Sigmoid colon (tissue), 7 donors: ENCODE results near the gene LITAFD. TPM values are rescaled to one million over a fixed set of nuclear protein-coding genes. Genes with fewer than 3 reads are reported as not detected.

Experiments
- DNase-seq: peaks from one replicate; pipeline ENCODE4 v3.0.0-alpha.2; 2019
- H3K27ac ChIP-seq, 4 donors: fragments of 200-600 bp; sonication (generic); one replicate each; pipeline ENCODE4 v1.5.1; 2016 to 2019; ENCODE audit warnings: mild to moderate bottlenecking in 1 of 4
- H3K27me3 ChIP-seq, 3 donors: fragments of 200-600 bp; sonication (generic); one replicate each; pipeline ENCODE4 v1.5.1; 2019; ENCODE audit warnings: mild to moderate bottlenecking in 1 of 3
- H3K36me3 ChIP-seq, 4 donors: fragments of 200-600 bp; sonication (generic); one replicate each; pipeline ENCODE4 v1.5.1; 2016 to 2019
- H3K4me1 ChIP-seq, 4 donors: fragments of 200-600 bp; sonication (generic); one replicate each; pipeline ENCODE4 v1.5.1; 2017 to 2019
- H3K4me3 ChIP-seq, 4 donors: fragments of 200-600 bp; sonication (generic); one replicate each; pipeline ENCODE4 v1.5.1; 2017 to 2019; ENCODE audit warnings: mild to moderate bottlenecking in 2 of 4, moderate library complexity in 1 of 4
- H3K9me3 ChIP-seq, 4 donors: fragments of 200-600 bp in 3 of 4; sonication (generic) in 3 of 4; one replicate each; pipeline versions ENCODE4 v1.5.1 to v1.6.1; 2013 to 2019
- CTCF ChIP-seq, 4 experiments: fragments of 450-650 bp in 3 of 4; fragments of 200-600 bp in 1 of 4; IDR thresholded peaks; one replicate each; pipeline ENCODE4 v1.5.1; 2016 to 2019; ENCODE audit warnings: antibody characterized with exemption in 4 of 4, mild to moderate bottlenecking in 3 of 4, moderate library complexity in 2 of 4
- EP300 ChIP-seq, 4 donors: sonication (generic); formaldehyde crosslinking; IDR thresholded peaks; one replicate each; pipeline ENCODE4 v1.6.1; 2017; ENCODE audit warnings: antibody characterized with exemption in 4 of 4
- POLR2A ChIP-seq, 2 donors: fragments of 450-650 bp; IDR thresholded peaks; one replicate each; pipeline ENCODE4 v1.6.1; 2016; ENCODE audit warnings: antibody characterized with exemption in 2 of 2, mild to moderate bottlenecking in 2 of 2, moderate library complexity in 2 of 2
- POLR2AphosphoS5 ChIP-seq, 4 donors: sonication (generic); formaldehyde crosslinking; IDR thresholded peaks; one replicate each; pipeline ENCODE4 v1.6.1; 2017; ENCODE audit warnings: antibody characterized with exemption in 4 of 4
- WGBS, 2 donors: extraction: QIAGEN DNeasy Blood & Tissue Kit; methylation state at CpG; one replicate each; pipeline ENCODE4 v1.1.7; 2013; 5-methylcytosine and 5-hydroxymethylcytosine counted together
- intact Hi-C: fragments of 100-400 bp; cut with DNase I; formaldehyde crosslinking; loops from one replicate; pipeline ENCODE4 v1.15.1; 2023
- polyA plus RNA-seq, 3 donors: library from polyadenylated mRNA; stranded (reverse); fragments of 200-250 nt; gene quantifications; one replicate each; pipeline ENCODE4 v1.2.3, GENCODE V29; 2013
- total RNA-seq, 4 donors: library from RNA; depleted of rRNA; stranded (reverse); fragments of >200 nt; gene quantifications; one replicate each; pipeline ENCODE4 v1.1.0, GENCODE V29; 2016
- donor health status: healthy with polysubstance abuse.
- donor health status: Bipolar disorder and iron deficiency.
- donor health status: healthy.

The LITAFD gene
- total and polyA plus RNA-seq, 7 donors: not detected

- H3K36me3 ChIP-seq: peaks cover 0 to 36% (median 9%) of the 10 kb centered on the region in 4 donors
- 92 to 94% methylated on average over 11 of the region's 11 CpGs for WGBS, 2 donors
- H3K4me1 ChIP-seq: no peaks in the 10 kb centered on the region
- H3K27me3 ChIP-seq: no peaks in the 10 kb centered on the region
- intact Hi-C loops: no loop called here
- H3K9me3 ChIP-seq: no peaks in the 10 kb centered on the region
- no peak overlapping the region for H3K4me3 ChIP-seq
- peak; percentile 55 for DNase-seq
- TF ChIP-seq EP300 (IDR thresholded peaks at IDR 0.05) (no peak), CTCF (IDR thresholded peaks at IDR 0.05) (no peak), POLR2AphosphoS5 (IDR thresholded peaks at IDR 0.05) (no peak), POLR2A (IDR thresholded peaks at IDR 0.05) (no peak)
- no peak overlapping the region for H3K27ac ChIP-seq
Measured at GRCh38 chr16:8855051-8855786, 26.9 kb upstream of the LITAFD start.

- TF ChIP-seq POLR2A (IDR thresholded peaks at IDR 0.05): no peak
- no peak for TF ChIP-seq CTCF (IDR thresholded peaks at IDR 0.05)
- no peaks in the 10 kb centered on the region for H3K9me3 ChIP-seq
- intact Hi-C loops: no loop called here
- 50 to 72% methylated on average over 5 of the region's 5 CpGs for WGBS, 2 donors
- H3K36me3 ChIP-seq: peaks cover 0 to 32% (median 9%) of the 10 kb centered on the region in 4 donors
- DNase-seq: peak; percentile 28
- no peaks in the 10 kb centered on the region for H3K4me1 ChIP-seq
- no peaks in the 10 kb centered on the region for H3K27me3 ChIP-seq
- H3K27ac ChIP-seq: no peak overlapping the region
- H3K4me3 ChIP-seq: no peak overlapping the region
Measured at GRCh38 chr16:8855972-8856371, 26.2 kb upstream of the LITAFD start.

DNA sequence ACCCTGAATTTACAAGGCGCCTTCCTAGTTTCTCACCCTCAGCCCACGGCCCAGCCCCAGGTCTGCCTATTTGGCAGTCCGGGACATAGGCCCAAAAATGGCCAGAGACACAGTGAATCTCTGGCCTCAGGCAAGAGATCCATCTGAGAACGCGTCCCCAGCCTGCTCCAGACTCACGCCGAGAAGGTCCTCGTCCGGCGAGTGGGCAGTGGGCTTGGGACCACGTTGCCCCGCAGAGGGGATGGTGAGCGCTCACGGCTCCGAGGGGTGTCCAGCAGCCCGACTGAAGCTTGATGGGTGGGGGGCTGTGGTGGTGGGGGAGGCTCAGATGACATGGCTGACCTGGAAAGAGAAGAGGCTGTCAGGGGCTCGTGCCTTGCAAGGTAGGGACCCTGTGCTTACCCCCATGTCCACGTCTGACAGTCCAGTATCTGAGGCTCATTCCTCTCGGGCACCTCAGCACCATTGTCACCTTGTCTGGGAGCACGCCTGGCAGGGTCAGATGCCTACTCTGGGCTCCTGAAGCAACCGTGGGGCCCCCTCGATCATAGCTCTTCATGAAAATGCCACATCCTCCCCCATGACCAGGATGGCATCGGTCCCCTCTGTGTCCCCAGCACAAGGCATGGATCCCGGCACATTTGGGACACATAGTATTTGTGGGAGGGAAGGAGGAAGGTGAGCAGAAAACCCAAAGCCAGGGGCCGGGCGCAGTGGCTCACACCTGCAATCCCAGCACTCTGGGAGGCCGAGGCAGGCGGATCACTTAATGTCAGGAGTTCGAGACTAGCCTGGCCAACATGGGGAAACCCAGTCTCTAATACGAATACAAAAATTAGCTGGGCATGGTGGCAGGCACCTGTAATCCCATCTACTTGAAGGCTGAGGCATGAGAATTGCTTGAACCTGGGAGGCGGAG is 22.9 kb upstream of the LITAFD start:
- WGBS, 2 donors: 87 to 93% methylated on average over 31 of the region's 31 CpGs
- intact Hi-C loops: no loop called here
- Histone ChIP-seq H3K27ac (peak overlapping the region; percentile 13 to 74 (median 40)), H3K36me3 (peaks cover 0 to 25% (median 9%) of the 10 kb centered on the region in 4 donors), H3K4me3 (no peak overlapping the region), H3K27me3 (no peaks in the 10 kb centered on the region), H3K9me3 (no peaks in the 10 kb centered on the region), H3K4me1 (peaks cover 0 to 14% (median 9%) of the 10 kb centered on the region in 4 donors)
- peak; percentile 67 for DNase-seq
- TF ChIP-seq POLR2A (IDR thresholded peaks at IDR 0.05): no peak
- TF ChIP-seq EP300 (IDR thresholded peaks at IDR 0.05): no peak
- TF ChIP-seq POLR2AphosphoS5 (IDR thresholded peaks at IDR 0.05): no peak
- TF ChIP-seq CTCF (IDR thresholded peaks at IDR 0.05): no peak

DNA sequence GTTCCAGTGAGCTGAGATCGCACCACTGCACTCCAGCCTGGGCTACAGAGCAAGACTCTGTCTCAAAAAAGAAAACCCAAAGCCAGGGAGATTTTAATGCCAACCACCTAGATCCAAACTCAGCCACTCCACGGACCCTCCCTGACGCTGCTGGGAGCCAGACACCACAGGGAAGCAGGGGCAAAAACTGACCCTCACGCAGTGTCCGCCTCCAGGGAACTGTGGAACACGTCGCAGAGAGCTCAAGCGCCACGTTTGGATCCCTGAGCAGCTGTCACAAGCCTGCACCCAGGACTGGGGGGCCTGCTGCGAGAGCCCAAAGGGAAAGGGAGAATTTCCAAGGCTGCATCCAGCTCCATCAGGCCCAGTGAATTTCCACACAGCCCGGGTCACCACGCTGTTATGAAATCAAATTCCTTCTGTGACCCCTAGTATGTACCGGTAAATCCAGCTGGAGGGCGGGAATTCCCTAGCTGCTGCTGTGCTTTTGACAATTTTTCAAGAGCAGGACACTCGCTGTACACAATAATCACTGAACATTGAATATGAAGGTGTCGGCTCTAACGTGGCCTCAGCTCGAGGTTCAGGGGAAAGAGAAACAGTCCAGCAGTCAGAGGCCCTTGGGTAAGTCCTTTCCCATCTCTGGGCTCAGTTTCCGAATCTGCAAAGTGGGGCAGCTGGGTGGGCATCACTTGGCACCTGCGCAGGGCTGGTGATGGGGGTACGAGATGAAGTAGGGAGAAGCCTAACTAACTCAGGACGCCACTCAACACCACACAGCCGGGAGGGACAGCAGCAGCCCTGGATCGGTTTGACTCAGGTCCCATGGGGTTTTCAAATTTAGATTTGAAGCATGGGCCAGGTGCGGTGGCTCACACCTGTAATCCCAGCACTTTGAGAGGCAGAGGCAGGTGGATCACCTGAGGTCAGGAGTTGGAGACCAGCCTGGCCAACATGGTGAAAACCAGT is 22.0 kb upstream of the LITAFD start:
- TF ChIP-seq CTCF (IDR thresholded peaks at IDR 0.05): no peak
- peak in 2 of 4 donors; percentile 46 to 54 for TF ChIP-seq POLR2AphosphoS5 (IDR thresholded peaks at IDR 0.05)
- TF ChIP-seq EP300 (IDR thresholded peaks at IDR 0.05): peak in 1 of 4 donors; percentile 20
- TF ChIP-seq POLR2A (IDR thresholded peaks at IDR 0.05): no peak
- peak; percentile 93 for DNase-seq
- peak overlapping the region; percentile 32 to 74 (median 48) for H3K27ac ChIP-seq

More for the DNA sequence above, 22.0 kb upstream of the LITAFD start:
- H3K36me3 ChIP-seq: peaks cover 0 to 16% (median 9%) of the 10 kb centered on the region in 4 donors
- intact Hi-C loops: no loop called here
- H3K4me1 ChIP-seq: peaks cover 0 to 23% (median 19%) of the 10 kb centered on the region in 4 donors
- no peaks in the 10 kb centered on the region for H3K27me3 ChIP-seq
- no peak overlapping the region for H3K4me3 ChIP-seq
- WGBS, 2 donors: 76 to 78% methylated on average over 25 of the region's 25 CpGs
- H3K9me3 ChIP-seq: no peaks in the 10 kb centered on the region
